Peyer's patch (tissue), 4 donors: ENCODE data around the gene TENT5C.

Experiments used
- CTCF ChIP-seq, 6 experiments: fragments of 450-650 bp in 4 of 6; fragments of 200-600 bp in 2 of 6; sonication (generic) in 1 of 6; IDR thresholded peaks; one replicate each; pipeline ENCODE4 v1.5.1; 2017 to 2019; ENCODE audit warnings: antibody characterized with exemption in 6 of 6, mild to moderate bottlenecking in 3 of 6, moderate library complexity in 1 of 6
- POLR2A ChIP-seq, 2 donors: fragments of 450-650 bp; IDR thresholded peaks; one replicate each; pipeline ENCODE4 v1.5.1; 2017; ENCODE audit warnings: antibody characterized with exemption in 2 of 2, mild to moderate bottlenecking in 2 of 2, moderate library complexity in 2 of 2

GRCh38 chr1:117559985-117560384, 45.9 kb upstream of the TENT5C start:
- TF ChIP-seq POLR2A (IDR thresholded peaks at IDR 0.05) (no peak), CTCF (IDR thresholded peaks at IDR 0.05) (no peak)
